HuH-7 (cell line): ENCODE results near the gene TLCD3B.
"Not testable (repeated sequence)": the region's sequence is repeated elsewhere in the genome, so short reads cannot be mapped to it uniquely, and the experiment has no call there.

Experiments used
- DNase-seq: peaks from one replicate; pipeline ENCODE4 v3.0.0; 2011; ENCODE audit warnings: low spot score

The TLCD3B gene

DNA sequence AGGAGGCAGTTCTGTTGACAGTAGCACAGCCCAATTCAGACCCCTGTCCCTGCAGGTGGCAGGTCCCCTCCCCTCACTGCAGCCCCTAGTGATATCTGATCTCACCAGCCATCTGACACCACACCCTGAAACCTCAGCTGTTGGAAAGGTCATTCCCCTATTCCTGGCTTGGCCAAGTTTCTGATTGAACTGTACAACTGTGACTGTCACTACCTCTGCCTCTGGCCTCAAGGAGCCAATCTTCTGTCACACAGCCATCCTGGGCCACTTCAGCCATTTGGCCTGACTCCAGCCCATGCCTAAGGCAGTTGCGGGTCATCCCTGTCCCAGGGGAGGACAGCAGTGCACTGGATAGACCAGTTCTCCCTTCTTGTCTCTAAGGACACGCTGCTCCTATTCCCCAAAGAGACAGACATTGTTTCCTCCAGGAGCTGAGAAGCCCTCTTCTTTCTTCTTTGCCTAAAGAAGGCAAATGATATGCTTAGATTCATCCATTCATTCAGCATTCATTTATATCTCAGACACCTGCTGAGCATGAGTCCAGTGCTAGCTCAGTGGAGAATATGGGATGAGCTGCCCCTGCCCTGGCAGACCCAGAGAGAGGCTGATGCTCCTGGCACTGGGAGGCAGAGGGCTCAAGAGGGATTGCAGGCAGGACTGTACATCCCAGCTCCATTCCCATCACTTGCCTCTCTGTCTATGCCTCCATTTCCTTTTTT is 29.9 kb upstream of the TLCD3B start:
- DNase-seq, result no peak

- DNase-seq, result no peak
Observed at GRCh38 chr16:30060346-30060745, 29.3 kb upstream of the TLCD3B start.

GRCh38 chr16:30054959-30055553 is 24.0 kb upstream of the TLCD3B start:
- peak; percentile 94 for DNase-seq

DNA sequence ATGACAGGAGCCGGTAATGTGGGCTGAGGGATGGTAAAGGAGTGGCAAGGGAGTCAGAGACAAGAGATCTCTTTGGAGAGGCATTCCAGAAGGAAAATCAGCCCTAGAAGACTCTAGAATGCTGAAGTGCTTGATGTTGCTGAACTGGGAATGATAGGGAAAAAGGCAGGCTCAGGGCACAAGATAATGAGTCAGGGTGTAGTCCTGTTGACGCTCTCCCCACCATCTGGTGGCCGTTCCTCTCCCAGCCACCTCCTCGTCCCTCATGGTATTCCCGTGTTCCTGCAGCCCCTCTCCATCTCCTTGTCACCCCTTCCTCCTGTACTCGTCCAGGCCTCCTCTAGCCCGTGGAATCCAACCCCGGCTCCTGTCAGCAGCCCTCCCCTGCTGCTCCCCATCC is 23.4 kb upstream of the TLCD3B start:
- no peak for DNase-seq

DNA sequence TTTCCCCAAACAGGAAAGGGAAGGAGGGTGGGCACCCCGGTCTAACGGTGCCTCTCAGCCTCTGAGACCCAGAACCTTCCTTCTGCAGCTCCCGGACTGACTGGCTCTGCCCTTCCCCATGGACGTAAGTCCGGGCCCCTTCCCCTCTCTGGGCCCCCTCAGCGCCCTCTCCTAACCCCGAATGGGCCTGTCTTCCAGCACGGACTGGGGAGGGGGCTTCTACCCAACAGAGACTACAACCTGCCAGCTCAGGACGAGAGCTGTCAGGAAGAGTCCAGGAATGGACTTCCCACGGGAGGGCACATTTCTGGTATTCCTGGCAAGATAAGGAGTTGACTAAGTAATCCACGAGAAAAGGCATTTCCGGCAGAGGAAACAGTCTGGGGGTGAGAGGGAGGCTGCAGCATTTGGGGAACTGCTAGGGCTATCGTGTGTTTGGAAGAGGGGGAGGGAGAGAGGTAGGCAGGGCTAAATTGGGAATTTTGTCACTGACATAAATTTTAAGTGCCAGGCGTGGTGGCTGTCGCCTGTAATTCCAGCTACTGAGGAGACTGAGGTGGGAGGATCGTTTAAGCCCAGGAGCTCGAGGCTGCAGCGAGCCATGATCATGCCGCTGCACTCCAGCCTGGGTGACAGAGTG is 22.4 kb upstream of the TLCD3B start:
- no peak for DNase-seq

DNA sequence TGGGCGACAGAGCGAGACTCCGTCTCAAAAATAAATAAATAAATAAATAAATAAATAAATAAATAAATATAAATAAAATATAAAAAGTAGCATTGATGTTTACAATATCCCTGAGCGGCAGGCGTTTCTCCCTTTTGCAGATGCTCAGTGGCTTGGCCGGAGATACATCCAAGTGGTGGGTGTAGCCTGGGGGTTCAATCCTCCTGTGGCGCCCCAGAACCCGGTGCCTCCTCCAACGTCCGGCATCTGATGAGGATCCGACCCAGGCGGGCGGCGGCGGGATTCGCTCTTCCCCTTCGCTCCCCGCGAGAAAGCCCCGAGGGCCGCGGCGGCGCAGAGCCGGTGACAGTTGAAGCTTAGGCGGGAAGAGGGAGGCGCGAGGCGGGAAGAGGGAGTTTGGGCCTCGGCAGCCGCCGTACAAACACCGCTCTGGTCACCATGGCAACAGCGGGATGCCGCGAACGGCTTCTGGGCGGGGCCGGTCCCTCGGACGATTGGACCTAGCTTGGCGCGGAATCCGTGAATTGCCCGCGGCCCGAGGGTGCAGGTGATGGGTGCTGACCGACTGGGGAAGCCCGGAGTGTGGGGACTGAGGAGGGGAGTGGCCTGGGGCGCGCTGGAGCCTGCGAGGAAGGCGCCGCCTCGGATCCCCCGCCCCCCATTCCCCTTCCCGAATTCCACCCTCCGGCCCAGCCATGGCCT is 21.8 kb upstream of the TLCD3B start:
- DNase-seq, result peak; percentile 91

- DNase-seq, result no peak
Observed at GRCh38 chr16:30051518-30051917, 20.4 kb upstream of the TLCD3B start.

GRCh38 chr16:30049871-30050270 is 18.8 kb upstream of the TLCD3B start:
- no peak for DNase-seq

- DNase-seq, result no peak
Observed at GRCh38 chr16:30046588-30046987, 15.5 kb upstream of the TLCD3B start.

- no peak for DNase-seq
Observed at GRCh38 chr16:30046178-30046577, 15.1 kb upstream of the TLCD3B start.

DNA sequence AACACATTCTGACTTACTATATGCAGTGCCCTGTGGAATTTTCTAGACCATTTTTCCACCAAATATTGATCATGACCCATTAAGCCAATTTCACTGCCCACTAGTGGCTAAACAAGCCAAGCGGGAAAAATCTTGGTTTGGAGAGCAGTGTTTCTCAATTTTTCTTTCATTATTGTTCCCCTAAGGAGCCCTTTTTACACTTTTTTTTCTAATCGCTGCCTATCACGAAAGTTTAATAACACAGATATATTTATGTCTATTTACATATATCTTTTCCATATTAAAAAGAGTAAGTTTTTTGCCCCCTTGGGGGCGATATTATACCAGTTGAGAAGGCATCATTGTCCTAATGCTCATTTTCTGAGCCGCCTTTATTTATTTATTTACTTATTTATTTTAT is 10.8 kb upstream of the TLCD3B start:
- DNase-seq, result no peak

- DNase-seq, result not testable (repeated sequence)
Observed at GRCh38 chr16:30040690-30041089, 9.6 kb upstream of the TLCD3B start.

- no peak for DNase-seq
Observed at GRCh38 chr16:30040221-30040620, 9.2 kb upstream of the TLCD3B start.

DNA sequence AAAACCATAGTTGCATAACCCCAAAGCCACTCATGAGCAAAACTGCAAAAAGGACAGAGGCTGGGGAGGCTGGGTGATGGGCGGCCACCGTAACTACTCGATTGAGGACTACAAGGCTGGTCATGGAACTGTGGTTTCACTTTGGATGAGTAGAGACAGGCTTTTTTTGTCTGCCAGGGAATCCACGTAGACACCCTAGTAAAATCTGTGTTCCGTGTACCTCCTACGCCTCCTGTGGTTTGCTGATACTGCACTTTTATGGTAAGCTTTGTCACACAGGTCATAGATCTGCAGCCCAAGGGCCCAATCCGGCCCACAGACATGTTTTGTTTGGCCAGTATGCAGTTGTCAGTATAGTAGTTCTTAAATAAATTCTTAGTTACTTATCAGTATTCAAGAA is 2.2 kb upstream of the TLCD3B start:
- DNase-seq, result no peak

DNA sequence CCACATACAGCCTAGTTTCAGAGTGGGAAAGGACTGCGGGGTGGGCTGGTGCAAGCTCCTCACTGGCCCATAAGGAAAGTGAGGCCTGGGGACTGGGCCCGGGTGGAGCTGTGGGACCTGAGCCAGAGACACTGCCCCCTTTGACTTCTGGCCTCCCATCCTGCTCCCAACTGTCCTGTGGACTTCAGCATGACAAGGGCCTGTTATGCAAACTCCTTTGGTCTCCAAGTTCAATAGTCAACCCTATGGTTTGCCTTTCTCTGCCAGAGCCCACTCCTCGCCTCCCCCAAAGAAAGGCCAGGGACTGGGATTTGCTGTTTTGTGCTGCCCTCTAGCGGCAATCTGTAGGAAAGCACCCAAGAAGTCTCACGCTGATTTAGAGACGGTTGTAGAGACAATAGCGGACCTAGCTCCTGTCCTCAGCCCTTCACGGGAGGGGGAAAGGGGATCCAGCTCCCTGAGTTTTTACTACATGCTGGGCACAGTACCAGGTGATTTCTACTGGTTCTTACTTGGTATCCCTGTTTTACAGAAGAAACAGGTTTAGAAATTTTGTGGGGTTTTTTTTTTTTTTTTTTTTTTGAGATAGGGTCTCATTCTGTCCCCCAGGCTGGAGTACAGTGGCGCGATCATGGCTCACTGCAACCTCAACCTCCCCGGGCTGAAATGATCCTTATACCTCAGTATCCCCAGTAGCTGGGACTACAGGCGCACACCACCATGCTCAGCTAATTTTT is 1.2 kb upstream of the TLCD3B start:
- peak; percentile 78 for DNase-seq

GRCh38 chr16:30031477-30031918 is 427 bp upstream of the TLCD3B start:
- no peak for DNase-seq

- DNase-seq, result no peak
Observed at GRCh38 chr16:30030011-30030685, 923 bp downstream of the TLCD3B start.

GRCh38 chr16:30028438-30029076 is 2.5 kb downstream of the TLCD3B start:
- no peak for DNase-seq

DNA sequence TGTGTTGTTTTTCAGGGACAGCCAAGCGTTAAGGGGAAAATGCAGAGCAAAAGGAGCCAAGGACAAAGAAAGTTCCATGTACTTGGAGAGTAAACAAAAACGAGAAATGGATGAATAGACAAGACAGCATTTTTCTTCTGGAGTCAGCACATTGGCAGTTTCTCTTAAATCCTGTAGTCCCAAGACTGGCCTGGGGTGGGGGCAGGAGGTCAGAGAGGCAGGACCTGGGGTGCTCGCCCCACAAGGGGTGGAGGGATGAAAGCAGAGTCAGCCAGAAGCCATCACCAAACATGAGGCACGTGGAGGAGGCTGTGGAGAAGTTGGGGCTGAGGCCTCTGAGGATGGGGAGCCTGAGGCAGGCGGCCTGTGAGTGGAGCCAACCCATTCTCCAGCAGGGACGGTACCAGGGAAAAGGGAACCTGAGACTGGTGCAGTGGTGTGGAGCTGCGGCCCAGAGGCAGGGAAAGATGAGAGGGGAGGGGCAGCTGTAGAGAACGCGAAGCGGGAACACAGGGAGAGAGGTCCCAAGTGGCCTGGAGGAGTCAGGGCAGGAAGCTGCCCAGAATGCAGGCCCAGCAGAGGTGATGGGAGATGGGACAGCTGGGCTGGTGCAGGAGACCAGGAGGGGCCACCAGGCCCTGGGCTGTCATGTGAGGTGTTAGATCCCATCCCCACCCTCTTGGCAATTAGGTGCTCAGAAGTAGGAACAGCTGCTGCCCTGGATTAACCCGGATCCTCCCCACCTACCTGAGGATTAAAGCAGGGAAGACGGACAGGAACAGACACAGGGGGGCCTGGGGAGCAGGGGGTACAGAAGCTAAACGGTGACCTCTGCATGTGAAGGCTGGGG is 3.3 kb downstream of the TLCD3B start:
- DNase-seq, result no peak

- DNase-seq, result no peak
Observed at GRCh38 chr16:30026449-30026848, 4.6 kb downstream of the TLCD3B start.
